ENCODE measurements around the gene B3GALNT1.

Gene B3GALNT1

DNA sequence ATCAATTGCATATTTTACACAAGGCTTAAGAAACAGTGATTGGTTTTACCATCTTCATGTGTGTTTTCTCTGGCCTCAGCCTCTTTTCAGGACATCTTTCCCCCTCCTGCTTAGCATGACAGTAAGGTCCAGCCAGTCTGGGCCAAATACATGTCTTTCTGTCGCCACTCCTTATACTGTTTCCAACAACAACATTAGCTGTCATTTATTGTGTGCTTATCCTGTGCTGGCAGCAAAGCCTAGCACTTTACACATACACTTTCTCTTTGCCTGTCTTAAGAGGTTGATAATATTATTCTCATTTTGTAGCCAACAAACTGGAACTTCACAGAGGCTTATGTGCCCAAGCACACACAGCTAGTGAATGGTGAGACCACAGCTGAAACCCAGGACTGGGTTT lies 37.8 kb downstream of the B3GALNT1 start:
- H3K4me1 ChIP-seq = peaks cover 10% of the 10 kb centered on the region
- no peaks in the 10 kb centered on the region for H3K9me3 ChIP-seq
- TF ChIP-seq CTCF (IDR thresholded peaks at IDR 0.05; ENCODE audit: low read depth, low read length) = no peak
- H3K4me3 ChIP-seq (ENCODE audit: low read depth, low read length) = no peak overlapping the region
- H3K36me3 ChIP-seq = no peaks in the 10 kb centered on the region
- H3K27me3 ChIP-seq = no peaks in the 10 kb centered on the region
- DNase-seq = no peak

DNA sequence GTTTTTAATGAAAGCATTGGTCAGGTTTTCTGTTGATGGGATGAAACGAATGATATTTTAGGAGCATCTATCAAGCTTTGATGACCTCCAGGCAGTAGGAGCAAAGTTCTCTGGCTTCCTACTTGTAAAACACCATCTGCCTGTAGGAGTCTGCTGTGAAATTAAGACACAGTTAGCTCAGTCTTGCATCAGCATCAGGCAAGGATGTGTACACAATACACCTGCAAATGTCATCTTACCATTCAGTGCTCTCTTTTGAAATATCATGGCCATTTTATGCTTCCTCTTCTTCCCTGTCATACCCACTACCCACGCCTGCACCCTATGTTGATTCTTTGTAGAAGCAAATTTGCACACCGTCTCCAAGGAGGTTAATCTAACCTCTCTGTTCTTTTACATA lies 38.2 kb downstream of the B3GALNT1 start:
- no peaks in the 10 kb centered on the region for H3K27me3 ChIP-seq
- DNase-seq = no peak
- TF ChIP-seq CTCF (IDR thresholded peaks at IDR 0.05; ENCODE audit: low read depth, low read length) = no peak
- peaks cover 10% of the 10 kb centered on the region for H3K4me1 ChIP-seq
- no peaks in the 10 kb centered on the region for H3K9me3 ChIP-seq
- H3K4me3 ChIP-seq (ENCODE audit: low read depth, low read length) = no peak overlapping the region
- H3K36me3 ChIP-seq = no peaks in the 10 kb centered on the region

DNA sequence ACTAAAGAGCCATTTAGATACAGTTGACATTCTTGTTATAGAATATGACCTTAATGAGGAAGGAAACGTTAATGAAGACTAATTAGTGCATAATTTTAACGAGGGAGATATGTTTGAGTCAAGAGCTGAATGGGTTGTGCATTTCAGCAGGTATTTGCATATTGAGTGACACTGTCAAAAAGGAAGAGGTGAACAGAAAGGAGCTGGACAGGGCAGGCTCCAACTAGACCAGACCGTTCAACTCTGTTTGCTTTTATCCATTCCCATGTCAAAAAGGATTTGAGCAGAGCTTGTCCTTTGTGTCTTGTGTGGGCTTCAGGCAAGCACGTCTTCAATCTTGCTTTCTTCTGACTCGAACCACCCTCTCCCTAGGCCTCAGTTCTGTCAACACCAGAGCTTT lies 40.7 kb downstream of the B3GALNT1 start:
- no peak for TF ChIP-seq CTCF (IDR thresholded peaks at IDR 0.05; ENCODE audit: low read depth, low read length)
- Histone ChIP-seq H3K4me1 (peaks cover 2% of the 10 kb centered on the region; the same call in 1 of the 2 replicates), H3K27me3 (no peaks in the 10 kb centered on the region), H3K9me3 (no peaks in the 10 kb centered on the region), H3K36me3 (no peaks in the 10 kb centered on the region), H3K4me3 (ENCODE audit: low read depth, low read length) (no peak overlapping the region)
- DNase-seq = no peak

DNA sequence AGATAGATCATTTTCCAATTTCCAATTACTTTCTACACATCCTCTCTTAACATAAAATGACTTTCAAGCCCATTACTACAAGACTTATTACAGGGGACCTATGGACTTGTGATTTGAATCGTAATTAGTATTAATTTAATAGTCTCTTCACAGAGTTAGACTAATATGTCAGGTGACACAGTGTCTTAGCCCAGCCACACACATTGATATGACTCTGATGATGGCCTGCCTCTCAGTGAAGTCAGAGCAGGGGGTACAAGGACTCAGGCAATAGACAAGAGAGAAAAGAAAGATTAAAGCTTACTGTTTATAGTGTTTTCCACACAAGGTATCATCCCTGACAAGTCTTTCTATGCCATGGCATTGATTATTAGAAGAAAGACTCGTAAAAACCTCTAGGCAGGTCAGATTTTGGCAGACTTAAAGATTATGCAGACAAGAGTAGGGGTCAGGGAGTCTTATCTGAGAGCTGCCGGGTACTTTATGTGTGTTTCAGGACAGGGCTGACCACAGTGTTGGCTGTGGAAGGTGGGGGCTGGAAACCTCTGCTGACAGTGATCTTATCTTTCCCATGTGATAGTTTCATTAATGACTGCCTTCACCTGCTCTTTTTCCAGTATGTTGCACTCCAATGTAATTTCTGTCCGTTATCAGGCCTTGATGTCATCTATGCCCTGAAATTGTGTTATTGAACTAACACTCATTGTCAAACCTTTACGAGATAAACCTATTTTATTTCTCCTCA lies 50.1 kb downstream of the B3GALNT1 start:
- DNase-seq = peak; percentile 21
- no peak overlapping the region for H3K4me3 ChIP-seq (ENCODE audit: low read depth, low read length)
- H3K27me3 ChIP-seq = no peaks in the 10 kb centered on the region
- peaks cover 6% of the 10 kb centered on the region for H3K4me1 ChIP-seq
- no peak for TF ChIP-seq CTCF (IDR thresholded peaks at IDR 0.05; ENCODE audit: low read depth, low read length)
- no peaks in the 10 kb centered on the region for H3K36me3 ChIP-seq
- no peaks in the 10 kb centered on the region for H3K9me3 ChIP-seq

DNA sequence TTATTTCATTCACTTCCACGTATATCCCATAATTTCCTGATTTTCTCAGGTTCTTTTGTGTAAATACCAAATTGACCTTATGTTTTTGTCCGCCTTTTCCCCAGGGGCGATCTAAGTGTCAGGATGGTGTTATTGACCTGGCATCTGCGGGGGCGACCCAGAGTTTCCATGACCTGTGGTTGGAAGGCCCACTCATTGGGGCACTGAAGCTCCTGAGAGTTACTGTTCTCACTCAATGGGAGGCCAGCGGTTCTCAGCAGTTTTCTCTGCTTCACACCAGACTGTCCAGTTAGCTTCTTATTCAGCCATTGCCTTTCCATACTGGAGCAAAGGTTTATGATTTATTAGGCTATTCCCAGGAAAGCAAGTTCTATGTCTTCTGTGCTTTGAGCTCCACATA lies 53.3 kb downstream of the B3GALNT1 start:
- no peak for TF ChIP-seq CTCF (IDR thresholded peaks at IDR 0.05; ENCODE audit: low read depth, low read length)
- no peaks in the 10 kb centered on the region for H3K36me3 ChIP-seq
- H3K4me1 ChIP-seq = peaks cover 6% of the 10 kb centered on the region
- H3K4me3 ChIP-seq (ENCODE audit: low read depth, low read length) = no peak overlapping the region
- no peaks in the 10 kb centered on the region for H3K9me3 ChIP-seq
- no peak for DNase-seq
- no peaks in the 10 kb centered on the region for H3K27me3 ChIP-seq

DNA sequence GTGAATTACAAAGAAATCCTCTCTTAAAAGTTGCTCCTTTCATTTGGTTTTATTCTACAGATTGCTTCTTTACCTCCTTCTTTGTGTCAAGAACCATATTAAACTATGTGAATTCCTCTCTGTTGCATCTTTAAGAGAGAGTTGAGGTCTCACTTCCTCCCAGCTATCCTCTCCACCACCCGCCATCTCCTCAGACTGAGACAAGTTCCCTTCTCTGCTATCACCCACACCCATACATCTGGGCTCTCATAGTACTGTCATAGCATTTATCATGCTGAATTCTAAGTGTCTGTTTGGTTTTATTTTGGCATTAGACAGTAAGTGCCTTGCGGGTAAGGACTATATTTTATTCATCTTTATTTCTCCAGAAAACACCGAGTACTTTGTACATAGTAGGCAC lies 54.2 kb downstream of the B3GALNT1 start:
- Histone ChIP-seq H3K4me1 (peaks cover 5% of the 10 kb centered on the region), H3K9me3 (no peaks in the 10 kb centered on the region), H3K4me3 (ENCODE audit: low read depth, low read length) (no peak overlapping the region), H3K36me3 (no peaks in the 10 kb centered on the region), H3K27me3 (no peaks in the 10 kb centered on the region)
- DNase-seq = no peak
- TF ChIP-seq CTCF (IDR thresholded peaks at IDR 0.05; ENCODE audit: low read depth, low read length) = no peak
